ENCODE data around the gene EEFSEC. TPM values are rescaled to one million over a fixed set of nuclear protein-coding genes. Genes with fewer than 3 reads are reported as not detected.

The EEFSEC gene
- total RNA-seq, 4 donors from 2014 or later = 25.1 to 43.5 (median 29.5) TPM

- no peak for DNase-seq (ENCODE audit: low spot score in 2 of 2)
- H3K4me3 ChIP-seq = no peak overlapping the region
- H3K27me3 ChIP-seq = no peaks in the 10 kb centered on the region
- 92 to 97% methylated on average over 7 of the region's 7 CpGs for WGBS, 2 donors
- H3K27ac ChIP-seq = no peak overlapping the region
- peaks cover 0 to 48% (median 19%) of the 10 kb centered on the region in 4 donors for H3K4me1 ChIP-seq
- H3K9me3 ChIP-seq = no peaks in the 10 kb centered on the region
- TF ChIP-seq EP300 (IDR thresholded peaks at IDR 0.05) (no peak), POLR2A (IDR thresholded peaks at IDR 0.05) (no peak)
- TF ChIP-seq, protein P1, sequence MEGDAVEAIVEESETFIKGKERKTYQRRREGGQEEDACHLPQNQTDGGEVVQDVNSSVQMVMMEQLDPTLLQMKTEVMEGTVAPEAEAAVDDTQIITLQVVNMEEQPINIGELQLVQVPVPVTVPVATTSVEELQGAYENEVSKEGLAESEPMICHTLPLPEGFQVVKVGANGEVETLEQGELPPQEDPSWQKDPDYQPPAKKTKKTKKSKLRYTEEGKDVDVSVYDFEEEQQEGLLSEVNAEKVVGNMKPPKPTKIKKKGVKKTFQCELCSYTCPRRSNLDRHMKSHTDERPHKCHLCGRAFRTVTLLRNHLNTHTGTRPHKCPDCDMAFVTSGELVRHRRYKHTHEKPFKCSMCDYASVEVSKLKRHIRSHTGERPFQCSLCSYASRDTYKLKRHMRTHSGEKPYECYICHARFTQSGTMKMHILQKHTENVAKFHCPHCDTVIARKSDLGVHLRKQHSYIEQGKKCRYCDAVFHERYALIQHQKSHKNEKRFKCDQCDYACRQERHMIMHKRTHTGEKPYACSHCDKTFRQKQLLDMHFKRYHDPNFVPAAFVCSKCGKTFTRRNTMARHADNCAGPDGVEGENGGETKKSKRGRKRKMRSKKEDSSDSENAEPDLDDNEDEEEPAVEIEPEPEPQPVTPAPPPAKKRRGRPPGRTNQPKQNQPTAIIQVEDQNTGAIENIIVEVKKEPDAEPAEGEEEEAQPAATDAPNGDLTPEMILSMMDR (IDR thresholded peaks at IDR 0.05) = no peak
- H3K36me3 ChIP-seq = peaks cover 0 to 27% (median 0%) of the 10 kb centered on the region in 3 donors
Measured at GRCh38 chr3:128274837-128275236, 121.6 kb downstream of the EEFSEC start.

GRCh38 chr3:128275316-128276145 is 122.2 kb downstream of the EEFSEC start:
- H3K27me3 ChIP-seq = no peaks in the 10 kb centered on the region
- WGBS, 2 donors = 74 to 75% methylated on average over 11 of the region's 11 CpGs
- peaks cover 0 to 55% (median 22%) of the 10 kb centered on the region in 4 donors for H3K4me1 ChIP-seq
- no peak overlapping the region for H3K4me3 ChIP-seq
- no peak for DNase-seq (ENCODE audit: low spot score in 2 of 2)
- no peak for TF ChIP-seq POLR2A (IDR thresholded peaks at IDR 0.05)
- TF ChIP-seq, protein P1 (IDR thresholded peaks at IDR 0.05) = no peak
- TF ChIP-seq EP300 (IDR thresholded peaks at IDR 0.05) = no peak
- no peaks in the 10 kb centered on the region for H3K9me3 ChIP-seq
- peaks cover 0 to 24% (median 0%) of the 10 kb centered on the region in 3 donors for H3K36me3 ChIP-seq
- no peak overlapping the region for H3K27ac ChIP-seq

DNA sequence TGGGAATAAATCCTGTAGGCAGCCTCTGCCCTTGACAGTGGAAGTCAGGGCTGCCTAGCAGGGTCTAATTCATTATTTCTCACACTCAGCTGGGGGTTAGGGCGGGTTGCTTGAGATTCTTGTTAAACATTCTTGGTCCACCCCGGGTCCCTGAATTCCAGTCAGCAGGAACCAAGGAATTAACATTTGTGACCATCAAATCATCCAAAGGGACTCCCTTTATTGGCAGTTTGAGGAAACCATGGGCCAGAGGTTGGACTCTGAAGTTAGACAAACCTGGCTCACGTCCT is 122.8 kb downstream of the EEFSEC start:
- H3K9me3 ChIP-seq = no peaks in the 10 kb centered on the region
- 60 to 73% methylated on average over 3 of the region's 3 CpGs for WGBS, 2 donors
- no peaks in the 10 kb centered on the region for H3K27me3 ChIP-seq

DNA sequence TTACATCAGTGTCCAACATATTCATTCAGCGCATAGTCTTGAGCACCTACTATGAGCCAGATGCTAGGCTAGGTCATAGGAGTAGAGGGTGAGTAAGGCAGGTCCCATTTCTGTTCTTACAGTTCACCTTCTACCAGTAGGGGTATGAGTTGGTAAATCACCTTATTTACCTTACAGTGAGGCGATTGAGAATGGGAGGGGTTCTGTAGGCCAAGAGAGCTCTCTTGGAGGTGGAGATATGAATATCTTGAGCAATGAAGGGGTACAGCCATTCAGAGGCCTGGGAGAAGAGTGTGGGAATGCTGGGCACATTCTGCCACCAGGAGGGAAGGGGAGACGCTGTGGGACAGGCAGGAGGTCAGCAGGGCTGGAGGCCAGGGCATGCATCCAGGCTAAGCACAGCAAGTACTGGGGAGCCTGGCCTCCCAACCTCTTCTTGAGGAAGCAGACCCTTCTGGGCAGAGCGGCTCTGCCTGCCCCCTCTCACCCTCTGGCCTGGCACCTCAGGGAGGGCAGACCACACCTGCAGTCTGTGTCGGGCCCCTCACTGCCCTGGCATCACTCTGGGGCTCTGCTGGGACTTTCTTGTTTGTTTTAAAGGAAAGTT is 123.4 kb downstream of the EEFSEC start:
- DNase-seq (ENCODE audit: low spot score in 2 of 2) = no peak
- no peaks in the 10 kb centered on the region for H3K27me3 ChIP-seq
- TF ChIP-seq, protein P1 (IDR thresholded peaks at IDR 0.05) = no peak
- TF ChIP-seq POLR2A (IDR thresholded peaks at IDR 0.05) (no peak), EP300 (IDR thresholded peaks at IDR 0.05) (no peak)
- no peak overlapping the region for H3K4me3 ChIP-seq
- H3K9me3 ChIP-seq = no peaks in the 10 kb centered on the region
- H3K4me1 ChIP-seq = peaks cover 0 to 66% (median 31%) of the 10 kb centered on the region in 4 donors
- no peak overlapping the region for H3K27ac ChIP-seq
- 68 to 76% methylated on average over 5 of the region's 5 CpGs for WGBS, 2 donors
- peaks cover 0 to 13% (median 0%) of the 10 kb centered on the region in 3 donors for H3K36me3 ChIP-seq

More for the DNA sequence above, 122.8 kb downstream of the EEFSEC start:
- no peak for DNase-seq (ENCODE audit: low spot score in 2 of 2)
- peaks cover 0 to 60% (median 25%) of the 10 kb centered on the region in 4 donors for H3K4me1 ChIP-seq
- no peak overlapping the region for H3K4me3 ChIP-seq
- peaks cover 0 to 19% (median 0%) of the 10 kb centered on the region in 3 donors for H3K36me3 ChIP-seq
- no peak overlapping the region for H3K27ac ChIP-seq
- TF ChIP-seq POLR2A (IDR thresholded peaks at IDR 0.05) (no peak), EP300 (IDR thresholded peaks at IDR 0.05) (no peak)
- TF ChIP-seq, protein P1 (IDR thresholded peaks at IDR 0.05) = no peak
